IMR-90 (cell line): Measurements from ENCODE around the gene SRRD. TPM values are rescaled to one million over a fixed set of nuclear protein-coding genes. Genes with fewer than 3 reads are reported as not detected.
A peak's percentile ranks its signal among the peaks of the same experiment; 100 is the strongest.

ENCODE experiments used
- ATAC-seq: fragments of 200-7000 bp; cut with Tn5 transposase; 2 replicates; pipeline ENCODE4 v1.9.1; 2020; ENCODE audit warnings: low read depth, mild to moderate bottlenecking, moderate library complexity
- BruUV-seq: library from RNA; stranded (reverse); fragments of 400-500 nt; replicated peaks from 2 replicates; lab custom pipeline; 2021; lab: Mats Ljungman, UMichigan
- CTCF ChIA-PET: fragments of 300-600 bp; formaldehyde crosslinking; extraction: SDS; loops from one replicate; lab custom pipeline; 2021; ENCODE audit warnings: antibody characterized with exemption; lab: Yijun Ruan, JAX
- POLR2A ChIA-PET: fragments of 300-600 bp; sonication (Branson Sonifier 250); formaldehyde crosslinking; loops from one replicate; lab custom pipeline; 2022; ENCODE audit warnings: antibody characterized with exemption; ENCODE audit not compliant: unreplicated experiment; lab: Charles Lee
- DNase-seq: peaks from one replicate; pipeline ENCODE4 v3.0.0; 2013
- H2AFZ ChIP-seq: replicated peaks from 2 replicates; pipeline ENCODE3; 2013; ENCODE audit warnings: low read length, mild to moderate bottlenecking; ENCODE audit not compliant: poor library complexity
- H2AK5ac ChIP-seq: 2 replicates; pipeline ENCODE4 v1.6.1; 2013; ENCODE audit warnings: low read depth, low read length, inconsistent platforms
- H2AK9ac ChIP-seq: replicated peaks from 2 replicates; pipeline ENCODE3; 2013; ENCODE audit warnings: mild to moderate bottlenecking, low read depth, low read length, moderate library complexity; ENCODE audit not compliant: poor library complexity
- H2BK120ac ChIP-seq: 2 replicates; pipeline ENCODE4 v1.6.1; 2013; ENCODE audit warnings: low read depth, low read length, inconsistent platforms
- H2BK15ac ChIP-seq: 3 replicates; pipeline ENCODE4 v1.6.1; 2013; ENCODE audit warnings: low read depth, low read length, inconsistent platforms
- H2BK20ac ChIP-seq: 2 replicates; pipeline ENCODE4 v1.6.1; 2013; ENCODE audit warnings: low read depth, mild to moderate bottlenecking, inconsistent platforms, low read length, moderate library complexity
- H2BK5ac ChIP-seq: 2 replicates; pipeline ENCODE4 v1.6.1; 2013; ENCODE audit warnings: mild to moderate bottlenecking, low read depth, low read length, inconsistent platforms; ENCODE audit not compliant: poor library complexity, severe bottlenecking
- H3K14ac ChIP-seq: replicated peaks from 2 replicates; pipeline ENCODE4 v1.6.1; 2013; ENCODE audit warnings: low read depth, low read length, inconsistent platforms
- H3K18ac ChIP-seq: 2 replicates; pipeline ENCODE4 v1.6.1; 2013; ENCODE audit warnings: low read depth, low read length, control low read depth
- H3K23ac ChIP-seq: 2 replicates; pipeline ENCODE4 v1.6.1; 2013; ENCODE audit warnings: low read depth, low read length, inconsistent platforms
- H3K27ac ChIP-seq: 2 replicates; pipeline ENCODE4 v1.5.1; 2013; ENCODE audit warnings: mild to moderate bottlenecking, control low read depth, low read length; ENCODE audit not compliant: insufficient read depth
- H3K27me3 ChIP-seq: 2 replicates; pipeline ENCODE4 v1.6.1; 2013; ENCODE audit warnings: low read length; ENCODE audit not compliant: control insufficient read depth, insufficient read depth
- H3K36me3 ChIP-seq: 2 replicates; pipeline ENCODE4 v1.6.1; 2013; ENCODE audit warnings: low read length, mixed read lengths; ENCODE audit not compliant: control insufficient read depth, insufficient read depth
- H3K4ac ChIP-seq: 2 replicates; pipeline ENCODE4 v1.6.1; 2013; ENCODE audit warnings: low read depth, low read length, inconsistent platforms
- H3K4me1 ChIP-seq: 2 replicates; pipeline ENCODE4 v1.6.1; 2013; ENCODE audit warnings: low read length, mixed read lengths; ENCODE audit not compliant: control insufficient read depth, insufficient read depth
- H3K4me2 ChIP-seq: 2 replicates; pipeline ENCODE4 v1.6.1; 2013; ENCODE audit warnings: low read depth, mild to moderate bottlenecking, control low read depth, low read length, moderate library complexity
- H3K4me3 ChIP-seq: 2 replicates; pipeline ENCODE4 v1.5.1; 2013; ENCODE audit warnings: low read depth, mild to moderate bottlenecking, control low read depth, low read length, moderate library complexity; ENCODE audit not compliant: insufficient read depth
- H3K56ac ChIP-seq: 2 replicates; pipeline ENCODE4 v1.6.1; 2013; ENCODE audit warnings: low read length, inconsistent platforms; ENCODE audit not compliant: insufficient read depth; ENCODE audit errors: extremely low read depth
- H3K79me1 ChIP-seq, 2 experiments: 2 replicates each; pipeline ENCODE4 v1.6.1; 2013; ENCODE audit warnings: low read length in 2 of 2, inconsistent platforms in 1 of 2, low read depth in 1 of 2
- H3K9ac ChIP-seq: 2 replicates; pipeline ENCODE4 v1.6.1; 2013; ENCODE audit warnings: low read depth, low read length, control low read depth
- H3K9me1 ChIP-seq: 2 replicates; pipeline ENCODE4 v1.6.1; 2013; ENCODE audit warnings: low read length, inconsistent platforms; ENCODE audit not compliant: insufficient read depth
- H3K9me3 ChIP-seq: 2 replicates; pipeline ENCODE4 v1.6.1; 2013; ENCODE audit warnings: low read length; ENCODE audit not compliant: control insufficient read depth, insufficient read depth
- H4K20me1 ChIP-seq: 2 replicates; pipeline ENCODE4 v1.6.1; 2013; ENCODE audit warnings: low read length, inconsistent platforms; ENCODE audit not compliant: insufficient read depth
- H4K5ac ChIP-seq: 2 replicates; pipeline ENCODE4 v1.6.1; 2013; ENCODE audit warnings: mild to moderate bottlenecking, low read depth, low read length, control low read depth
- H4K8ac ChIP-seq, 2 experiments: 2 replicates each; pipeline ENCODE4 v1.6.1; 2013; ENCODE audit warnings: low read depth in 2 of 2, low read length in 2 of 2, control low read depth in 1 of 2, inconsistent platforms in 1 of 2
- H4K91ac ChIP-seq: 2 replicates; pipeline ENCODE4 v1.6.1; 2013; ENCODE audit warnings: low read depth, low read length, inconsistent platforms; ENCODE audit not compliant: insufficient read depth
- POLR2A ChIP-seq: IDR thresholded peaks from 2 replicates; pipeline ENCODE4 v1.6.1; 2012; ENCODE audit warnings: mild to moderate bottlenecking, low read depth, low read length
- WGBS, 2 experiments: methylation state at CpG; one replicate each; pipeline versions ENCODE4 v1.1.5 to v1.1.7; 2013; ENCODE audit warnings: missing lambda C conversion rate in 2 of 2; ENCODE audit not compliant: insufficient read length in 1 of 2; ENCODE audit errors: extremely low coverage in 2 of 2; 5-methylcytosine and 5-hydroxymethylcytosine counted together
- dilution Hi-C: fragments of 300-500 bp; cut with HindIII; formaldehyde crosslinking; loops from one replicate; pipeline ENCODE4 v1.14.3; 2018; ENCODE audit warnings: low sequenced_read_pairs; ENCODE audit not compliant: unreplicated experiment
- in situ Hi-C: fragments of 300-500 bp; cut with MboI; formaldehyde crosslinking; loops from 3 replicates; pipeline ENCODE4 v1.14.3; 2019; ENCODE audit warnings: low sequenced_read_pairs, inconsistent platforms, mixed read lengths
- intact Hi-C: fragments of 100-400 bp; cut with micrococcal nuclease; formaldehyde crosslinking; loops from 2 replicates; pipeline ENCODE4 v1.10.0; 2022
- polyA plus RNA-seq, 3 experiments: library from polyadenylated mRNA; depleted of rRNA; stranded (reverse); fragments of >200 nt; gene quantifications; 2 replicates each; pipeline ENCODE4 v1.2.3, GENCODE V29; 2012; ENCODE audit warnings: low replicate concordance in 1 of 3
- total RNA-seq: library from RNA; depleted of rRNA; stranded (reverse); fragments of >200 nt; gene quantifications from 2 replicates; pipeline ENCODE4 v1.2.3, GENCODE V29; 2012
- TF ChIP-seq, protein P1 (sequence below): conservative IDR thresholded peaks from 2 replicates; pipeline ENCODE4 v1.5.1; 2012; ENCODE audit warnings: mild to moderate bottlenecking, low read depth, low read length, improper control_type of control experiment
- TF ChIP-seq, protein P2 (sequence below): fragments of 150-350 bp; IDR thresholded peaks from 2 replicates; pipeline ENCODE4 v1.6.1; 2016; ENCODE audit warnings: low read depth, mild to moderate bottlenecking, low read length, moderate library complexity, borderline replicate concordance
- TF ChIP-seq, protein P3 (sequence below): fragments of 150-350 bp; IDR thresholded peaks from 2 replicates; pipeline ENCODE4 v1.6.1; 2017; ENCODE audit warnings: mild to moderate bottlenecking, antibody characterized with exemption, low read length, low read depth

SRRD gene
- total and polyA plus RNA-seq, 2 of the 4 experiments (the other 2 are of a cell fraction) = 18.3 to 24.0 TPM

DNA sequence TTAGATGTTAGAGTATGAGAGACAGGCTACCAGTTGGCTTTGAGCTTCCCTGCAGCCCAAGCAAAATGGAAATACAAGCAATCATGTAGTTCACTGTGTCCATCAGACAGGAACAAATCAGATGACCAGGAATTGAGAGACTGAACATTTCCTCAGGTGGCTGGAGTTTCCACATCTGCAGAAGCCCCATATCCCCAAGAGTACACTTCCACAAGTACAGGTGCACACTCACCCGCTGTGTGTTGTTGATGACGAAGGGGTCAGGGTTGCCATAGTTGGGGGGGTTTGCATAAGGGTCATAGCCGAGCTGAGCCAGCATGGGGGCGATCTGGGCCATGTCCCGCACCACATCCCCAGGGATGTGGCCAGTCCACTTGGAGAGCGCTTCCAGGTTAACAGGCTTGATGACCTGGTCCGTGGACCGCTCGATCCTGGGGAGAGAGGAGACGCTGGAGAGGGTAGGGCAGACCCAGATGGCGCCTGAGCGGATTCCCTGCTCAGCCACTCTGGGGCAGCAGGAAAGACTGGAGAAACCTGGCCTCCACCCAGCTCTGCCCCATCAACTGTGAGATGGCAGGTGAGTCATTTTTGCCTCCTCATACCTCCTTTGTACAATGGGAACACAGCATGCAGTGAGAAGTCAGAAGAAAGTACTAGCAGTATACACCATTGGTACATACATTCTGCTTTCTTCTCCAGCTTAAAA lies 52.5 kb downstream of the SRRD start:
- no peak overlapping the region for H2AFZ ChIP-seq
- H2AK9ac ChIP-seq = peak overlapping the region; percentile 76
- no peak for DNase-seq
- no peak overlapping the region for H4K91ac ChIP-seq
- ChIA-PET POLR2A (no interaction called here), CTCF (no interaction called here)
- peaks cover 26% of the 10 kb centered on the region for H3K36me3 ChIP-seq
- no peak overlapping the region for H3K4me2 ChIP-seq
- H3K18ac ChIP-seq = no peak overlapping the region
- H3K27me3 ChIP-seq = no peaks in the 10 kb centered on the region
- H3K9me1 ChIP-seq = no peaks in the 10 kb centered on the region; the same call in none of the 2 replicates
- ATAC-seq = no peak
- BruUV-seq = no TSS peak
- H2BK5ac ChIP-seq = no peak overlapping the region
- H2BK15ac ChIP-seq = no peak overlapping the region
- no CpG with 5 or more reads among the region's 12 CpGs for WGBS, 2 experiments
- no peak overlapping the region for H3K56ac ChIP-seq
- peaks cover 3 to 53% of the 10 kb centered on the region in 2 experiments for H3K79me1 ChIP-seq
- in situ Hi-C loops = loop anchor here (10.0 kb wide), 1 partner anchor 59 kb away; the partner anchor contains the start of gene TPST2
- H2BK20ac ChIP-seq = no peak overlapping the region
- TF ChIP-seq, protein P1, sequence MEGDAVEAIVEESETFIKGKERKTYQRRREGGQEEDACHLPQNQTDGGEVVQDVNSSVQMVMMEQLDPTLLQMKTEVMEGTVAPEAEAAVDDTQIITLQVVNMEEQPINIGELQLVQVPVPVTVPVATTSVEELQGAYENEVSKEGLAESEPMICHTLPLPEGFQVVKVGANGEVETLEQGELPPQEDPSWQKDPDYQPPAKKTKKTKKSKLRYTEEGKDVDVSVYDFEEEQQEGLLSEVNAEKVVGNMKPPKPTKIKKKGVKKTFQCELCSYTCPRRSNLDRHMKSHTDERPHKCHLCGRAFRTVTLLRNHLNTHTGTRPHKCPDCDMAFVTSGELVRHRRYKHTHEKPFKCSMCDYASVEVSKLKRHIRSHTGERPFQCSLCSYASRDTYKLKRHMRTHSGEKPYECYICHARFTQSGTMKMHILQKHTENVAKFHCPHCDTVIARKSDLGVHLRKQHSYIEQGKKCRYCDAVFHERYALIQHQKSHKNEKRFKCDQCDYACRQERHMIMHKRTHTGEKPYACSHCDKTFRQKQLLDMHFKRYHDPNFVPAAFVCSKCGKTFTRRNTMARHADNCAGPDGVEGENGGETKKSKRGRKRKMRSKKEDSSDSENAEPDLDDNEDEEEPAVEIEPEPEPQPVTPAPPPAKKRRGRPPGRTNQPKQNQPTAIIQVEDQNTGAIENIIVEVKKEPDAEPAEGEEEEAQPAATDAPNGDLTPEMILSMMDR = no peak
- TF ChIP-seq, protein P2, sequence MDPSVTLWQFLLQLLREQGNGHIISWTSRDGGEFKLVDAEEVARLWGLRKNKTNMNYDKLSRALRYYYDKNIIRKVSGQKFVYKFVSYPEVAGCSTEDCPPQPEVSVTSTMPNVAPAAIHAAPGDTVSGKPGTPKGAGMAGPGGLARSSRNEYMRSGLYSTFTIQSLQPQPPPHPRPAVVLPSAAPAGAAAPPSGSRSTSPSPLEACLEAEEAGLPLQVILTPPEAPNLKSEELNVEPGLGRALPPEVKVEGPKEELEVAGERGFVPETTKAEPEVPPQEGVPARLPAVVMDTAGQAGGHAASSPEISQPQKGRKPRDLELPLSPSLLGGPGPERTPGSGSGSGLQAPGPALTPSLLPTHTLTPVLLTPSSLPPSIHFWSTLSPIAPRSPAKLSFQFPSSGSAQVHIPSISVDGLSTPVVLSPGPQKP = no peak
- TF ChIP-seq POLR2A = no peak
- TF ChIP-seq, protein P3, sequence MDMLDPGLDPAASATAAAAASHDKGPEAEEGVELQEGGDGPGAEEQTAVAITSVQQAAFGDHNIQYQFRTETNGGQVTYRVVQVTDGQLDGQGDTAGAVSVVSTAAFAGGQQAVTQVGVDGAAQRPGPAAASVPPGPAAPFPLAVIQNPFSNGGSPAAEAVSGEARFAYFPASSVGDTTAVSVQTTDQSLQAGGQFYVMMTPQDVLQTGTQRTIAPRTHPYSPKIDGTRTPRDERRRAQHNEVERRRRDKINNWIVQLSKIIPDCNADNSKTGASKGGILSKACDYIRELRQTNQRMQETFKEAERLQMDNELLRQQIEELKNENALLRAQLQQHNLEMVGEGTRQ = no peak
- no peaks in the 10 kb centered on the region for H3K4me1 ChIP-seq
- no peak overlapping the region for H2BK120ac ChIP-seq
- intact Hi-C loops = no loop called here
- H3K27ac ChIP-seq = no peak overlapping the region
- no peaks in the 10 kb centered on the region for H3K9me3 ChIP-seq
- H2AK5ac ChIP-seq = no peak overlapping the region
- no peak overlapping the region for H3K4me3 ChIP-seq
- dilution Hi-C loops = no loop called here
- H3K23ac ChIP-seq = no peak overlapping the region
- no peak overlapping the region for H4K8ac ChIP-seq
- no peak overlapping the region for H3K14ac ChIP-seq
- H3K4ac ChIP-seq = no peak overlapping the region
- H4K5ac ChIP-seq = no peak overlapping the region
- H3K9ac ChIP-seq = no peak overlapping the region
- 0 out of 2 replicates have a peak, but pooled peaks cover 4% of the 10 kb centered on the region for H4K20me1 ChIP-seq
